HG03196 (cell line): ENCODE data around the gene MSI2.

Experiments used
- ATAC-seq: cut with Tn5 transposase; IDR thresholded peaks from one replicate; pipeline ENCODE4 v1.9.1; 2021; ENCODE audit not compliant: unreplicated experiment

MSI2 gene

DNA sequence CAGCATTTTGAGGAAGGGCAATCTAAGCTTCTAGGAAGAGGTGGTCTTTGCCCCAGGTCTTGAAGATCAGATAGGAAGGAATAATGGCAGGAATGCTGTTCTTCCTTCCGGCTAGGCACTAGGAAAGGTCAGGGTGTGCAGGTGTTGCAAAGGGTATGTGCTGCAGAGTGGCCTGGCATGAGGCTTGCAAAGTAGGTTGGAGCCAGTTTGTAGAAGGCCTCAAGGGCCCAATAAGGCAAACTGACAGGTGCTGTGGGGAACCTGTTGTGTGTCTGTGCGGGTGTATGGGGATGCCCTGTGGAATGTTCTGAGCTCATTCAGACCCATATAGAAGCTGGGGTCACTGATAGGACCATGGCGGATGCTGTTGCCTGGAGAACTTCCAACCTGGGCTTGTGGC lies 12.7 kb downstream of the MSI2 start:
- ATAC-seq = no peak

DNA sequence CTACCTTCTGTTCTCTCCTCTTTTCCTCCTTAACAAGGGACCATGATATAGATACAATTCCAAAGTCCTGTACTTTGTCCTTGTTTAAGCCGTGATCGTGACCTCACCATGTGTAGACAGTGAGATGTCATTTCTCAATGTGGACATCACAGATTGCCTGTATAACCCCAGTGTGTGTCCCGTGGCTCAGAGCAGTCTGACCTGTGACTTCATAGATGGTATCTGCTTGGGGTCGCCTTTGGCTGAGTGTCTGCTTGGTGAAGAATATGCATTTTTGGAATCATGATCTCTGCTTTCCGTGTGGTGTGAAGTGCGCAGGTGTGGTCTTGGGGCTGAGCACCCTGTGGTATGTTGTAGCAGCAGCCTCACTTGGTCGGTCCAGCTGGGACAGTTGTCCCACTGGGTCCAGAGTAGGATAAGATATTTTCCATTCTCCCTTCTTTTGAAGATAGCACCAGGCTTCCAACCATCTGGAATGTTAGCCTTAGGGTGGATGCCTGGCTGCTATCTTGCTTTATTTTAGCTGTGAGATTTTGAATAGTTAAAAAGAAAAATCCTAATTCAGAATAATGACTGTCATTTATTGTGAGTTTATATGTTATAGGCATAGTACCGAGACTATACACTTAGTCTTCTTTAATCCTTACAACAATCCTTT lies 13.4 kb downstream of the MSI2 start:
- no peak for ATAC-seq

DNA sequence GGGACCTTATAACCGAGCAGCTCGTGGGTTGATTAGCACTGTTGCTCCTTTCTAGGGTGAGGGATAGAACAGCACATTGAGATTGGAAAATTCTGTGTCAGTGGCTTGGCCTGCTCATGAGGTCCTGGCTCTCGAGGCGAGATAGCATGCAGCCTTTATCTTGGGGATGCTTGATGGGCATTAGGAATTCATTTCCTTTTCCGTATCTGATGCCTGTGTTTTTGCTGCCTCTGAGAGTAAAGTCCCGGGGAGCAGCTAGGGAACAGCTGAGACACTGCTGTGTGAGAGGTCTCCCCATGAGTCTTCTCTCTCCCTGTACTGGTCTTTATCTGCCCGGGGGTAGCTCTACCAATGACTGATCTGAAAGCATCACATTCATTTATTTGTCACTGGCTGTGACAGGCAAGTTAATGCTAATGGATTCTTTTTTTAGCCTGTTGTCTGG lies 14.5 kb downstream of the MSI2 start:
- no peak for ATAC-seq

DNA sequence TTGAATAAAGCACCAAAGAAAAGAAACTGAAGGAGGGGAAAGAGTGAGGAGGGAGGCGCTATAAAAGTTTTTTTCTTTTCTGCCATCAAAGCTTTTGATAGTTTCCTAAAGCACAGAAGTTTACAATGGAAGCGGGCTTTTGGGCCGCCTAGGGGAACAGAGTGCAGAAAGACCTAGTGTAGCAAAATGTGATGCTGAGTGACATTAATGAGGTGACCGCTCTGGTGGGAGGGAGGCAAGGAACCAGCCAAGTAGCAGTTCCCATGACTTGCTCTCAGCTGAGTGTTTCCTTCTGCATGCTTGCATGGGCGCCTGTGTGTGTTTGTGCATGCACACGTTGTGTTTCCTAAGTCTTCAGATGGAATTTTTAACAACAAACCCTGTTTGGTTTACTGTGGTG lies 15.5 kb downstream of the MSI2 start:
- ATAC-seq = no peak

DNA sequence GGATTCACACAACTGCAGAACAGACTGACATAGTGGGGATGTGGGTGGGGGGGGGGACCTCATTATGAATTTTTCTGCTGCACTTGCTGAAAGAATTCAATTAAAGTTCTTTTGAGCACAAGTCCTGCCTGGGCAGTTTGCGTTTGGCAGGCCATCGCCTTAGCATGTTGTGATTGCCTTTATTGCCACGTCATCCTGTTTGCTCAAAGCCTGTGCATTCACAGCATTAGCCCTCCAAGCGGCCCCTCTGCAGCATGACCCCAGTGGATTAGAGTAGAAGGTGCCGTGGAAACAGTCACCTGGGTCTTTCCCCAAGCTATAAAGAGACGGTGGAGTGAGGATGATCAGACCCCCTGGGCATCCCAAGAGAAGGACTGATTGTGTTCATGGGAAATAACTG lies 17.2 kb downstream of the MSI2 start:
- no peak for ATAC-seq

DNA sequence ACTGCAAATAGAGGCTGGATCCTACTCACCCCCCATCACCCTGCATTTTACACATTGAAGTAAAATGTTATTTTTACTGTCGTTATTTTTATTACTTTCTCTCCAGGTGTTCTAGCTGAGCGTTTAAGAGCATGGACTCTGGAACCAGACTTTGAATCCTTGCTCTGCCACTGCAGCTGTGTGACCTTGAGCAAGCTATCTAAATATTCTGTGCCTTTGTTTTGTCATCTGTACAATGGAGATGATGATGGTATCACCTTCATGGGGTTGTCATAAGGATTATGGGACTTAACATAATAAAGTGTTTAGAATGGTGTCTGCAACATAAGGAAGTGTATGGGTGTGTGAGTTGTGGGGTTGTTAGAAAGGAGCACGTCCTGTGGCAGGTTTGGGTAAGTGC lies 17.8 kb downstream of the MSI2 start:
- no peak for ATAC-seq

DNA sequence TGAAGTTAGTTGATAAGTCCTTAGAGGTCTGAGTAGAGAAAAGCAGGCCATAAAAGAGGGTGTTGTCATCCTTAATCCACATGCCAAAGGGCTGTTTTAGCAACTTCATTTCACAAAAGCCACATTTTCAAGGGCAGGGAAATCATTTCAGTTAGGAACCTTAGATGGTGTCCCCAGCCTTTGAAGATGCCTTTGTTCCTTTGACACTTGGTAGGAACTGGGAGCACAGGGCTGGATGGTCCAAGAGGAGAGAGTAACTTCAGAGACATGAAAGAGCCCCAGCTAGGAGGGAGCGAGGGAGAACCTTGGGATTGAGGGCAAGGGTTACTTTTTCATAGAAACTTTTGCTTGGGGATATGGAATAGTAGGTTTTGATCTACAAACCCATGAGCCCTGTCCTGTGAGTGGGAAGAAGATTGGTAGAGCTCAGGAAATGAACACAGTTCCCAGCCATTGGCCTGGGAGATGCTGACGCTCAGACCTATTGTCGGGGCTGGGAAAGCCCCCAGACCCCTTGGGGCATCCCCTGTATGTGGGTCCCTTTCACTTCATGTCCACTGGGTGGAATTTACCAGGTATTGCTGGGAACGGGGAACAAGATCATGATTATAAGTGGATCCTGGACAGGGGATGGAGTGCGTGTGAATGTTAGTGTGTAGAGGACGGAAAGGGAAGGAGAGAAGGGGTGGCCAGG lies 18.9 kb downstream of the MSI2 start:
- no peak for ATAC-seq

GRCh38 chr17:57276621-57277020 lies 20.3 kb downstream of the MSI2 start:
- no peak for ATAC-seq

GRCh38 chr17:57277923-57278604 lies 21.7 kb downstream of the MSI2 start:
- ATAC-seq = no peak

DNA sequence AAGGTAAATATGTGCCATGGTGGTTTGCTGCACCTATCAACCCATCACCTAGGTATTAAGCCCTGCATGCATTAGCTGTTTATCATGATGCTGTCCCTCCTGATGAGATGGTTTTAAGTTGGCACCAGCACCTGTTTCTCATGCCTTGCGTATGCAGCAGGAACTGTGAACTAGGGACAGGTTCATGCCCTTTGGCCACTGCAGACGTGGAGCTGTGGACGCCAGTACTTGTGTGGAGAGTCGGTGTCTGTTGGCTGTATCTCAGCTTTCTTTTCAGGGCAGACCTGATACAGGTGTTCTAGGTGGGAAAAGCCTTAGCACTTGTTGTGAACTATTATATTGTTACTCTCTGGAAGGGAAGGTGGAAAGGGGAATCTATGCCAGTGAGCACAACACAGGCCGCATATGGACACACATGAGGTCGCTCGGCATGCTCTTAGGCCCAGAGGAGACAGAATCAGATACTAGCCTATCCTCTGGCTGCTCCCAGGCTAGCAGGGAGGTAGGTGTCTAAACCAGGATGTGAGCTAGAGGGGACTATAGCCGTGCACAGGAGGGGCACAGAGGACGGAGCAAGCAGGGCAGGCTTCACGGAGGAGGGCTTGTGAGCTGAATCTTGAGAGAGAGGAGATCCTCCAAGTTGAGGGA lies 22.5 kb downstream of the MSI2 start:
- no peak for ATAC-seq

DNA sequence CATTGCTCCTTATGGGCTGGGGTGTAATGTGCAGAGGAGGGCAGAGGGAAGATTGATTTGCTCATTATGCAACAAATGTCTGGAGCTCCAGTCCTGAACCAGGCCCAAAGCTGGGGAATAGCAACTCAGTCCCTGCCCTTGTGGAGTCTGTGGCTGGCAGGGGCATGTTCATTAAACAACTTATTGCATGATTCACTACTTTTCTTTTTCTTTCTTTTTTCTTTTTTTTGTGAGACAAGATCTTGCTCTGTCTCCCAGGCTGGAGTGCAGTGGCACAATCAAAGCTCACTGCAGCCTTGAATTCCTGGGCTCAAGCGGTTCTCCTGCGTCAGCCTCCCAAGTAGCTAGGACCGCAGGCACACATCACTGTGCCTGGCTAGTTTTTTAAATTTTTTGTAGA lies 23.1 kb downstream of the MSI2 start:
- no peak for ATAC-seq

DNA sequence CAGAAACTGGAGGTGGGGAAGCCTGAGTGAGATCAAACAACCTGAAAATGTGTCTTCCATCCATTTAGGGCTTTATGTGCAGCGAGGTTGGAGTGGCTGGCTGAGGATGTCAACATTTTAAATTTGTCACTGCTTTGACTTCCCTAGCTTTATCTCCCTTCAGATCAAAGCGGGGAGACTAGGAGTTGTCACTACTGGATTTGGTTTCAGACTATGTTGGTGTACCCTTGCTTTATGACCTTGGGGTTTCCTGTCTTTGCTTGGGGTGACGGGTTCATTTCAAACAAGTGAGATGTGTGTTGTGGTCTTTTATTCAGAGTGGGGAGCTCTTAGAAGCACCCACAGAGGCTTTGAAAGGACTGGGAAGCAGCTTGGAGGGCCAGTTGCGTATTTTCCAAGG lies 25.6 kb downstream of the MSI2 start:
- ATAC-seq = no peak

DNA sequence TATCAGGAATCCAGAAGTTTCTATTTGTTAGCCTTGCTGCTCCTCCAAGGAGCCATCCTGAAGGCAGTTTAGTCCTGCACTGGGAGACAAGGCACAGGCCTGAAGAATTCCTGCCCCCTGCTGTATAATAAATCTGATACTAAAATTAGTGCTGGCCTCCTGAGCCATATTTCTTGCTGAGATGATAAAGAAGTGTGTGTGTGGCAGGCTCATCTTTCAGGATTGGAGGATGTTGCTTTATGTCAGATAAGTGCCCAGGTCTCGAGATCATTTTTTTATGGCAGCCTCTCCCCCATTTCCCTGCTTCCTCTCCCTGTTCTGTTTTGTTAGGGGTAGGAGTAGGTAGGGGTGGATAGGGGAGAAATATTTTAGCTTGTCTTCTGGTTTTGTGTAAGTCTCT lies 26.0 kb downstream of the MSI2 start:
- no peak for ATAC-seq

DNA sequence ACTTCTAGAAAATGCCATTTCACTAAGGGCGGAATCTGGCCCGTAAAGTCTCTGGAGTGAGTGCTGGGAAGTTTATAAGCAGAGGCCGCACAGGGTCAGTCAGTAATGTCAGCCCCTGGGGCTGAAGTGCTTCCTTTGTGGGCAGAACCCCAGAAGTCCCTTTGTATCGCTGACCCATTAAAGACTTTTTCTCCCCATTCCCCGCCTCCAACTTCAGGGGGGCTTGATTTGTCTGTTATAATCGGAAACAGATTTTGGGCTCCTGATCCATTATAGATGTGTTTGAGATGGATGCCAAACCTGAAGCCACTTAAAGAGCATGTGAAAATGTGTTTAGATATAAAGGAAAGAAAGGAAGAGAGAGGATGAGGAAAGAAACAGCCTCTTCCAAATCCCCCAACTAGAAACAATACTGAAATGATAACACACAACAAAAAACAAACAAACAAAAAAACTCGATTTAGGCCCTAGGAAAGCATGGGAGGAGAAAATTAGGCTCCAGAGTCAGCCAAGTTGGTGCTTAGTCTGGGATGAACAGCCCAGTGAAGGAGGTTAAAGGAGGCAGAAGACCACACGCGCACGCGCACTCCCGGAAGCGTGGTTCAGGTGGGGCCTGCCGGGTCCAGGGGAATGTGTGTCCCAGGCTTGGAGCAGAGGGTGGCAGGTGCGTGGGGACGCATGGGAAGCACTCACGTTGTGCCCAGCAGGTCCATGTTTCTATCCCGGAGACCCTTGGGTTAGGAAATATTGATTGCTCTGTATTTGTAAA lies 27.1 kb downstream of the MSI2 start:
- no peak for ATAC-seq

DNA sequence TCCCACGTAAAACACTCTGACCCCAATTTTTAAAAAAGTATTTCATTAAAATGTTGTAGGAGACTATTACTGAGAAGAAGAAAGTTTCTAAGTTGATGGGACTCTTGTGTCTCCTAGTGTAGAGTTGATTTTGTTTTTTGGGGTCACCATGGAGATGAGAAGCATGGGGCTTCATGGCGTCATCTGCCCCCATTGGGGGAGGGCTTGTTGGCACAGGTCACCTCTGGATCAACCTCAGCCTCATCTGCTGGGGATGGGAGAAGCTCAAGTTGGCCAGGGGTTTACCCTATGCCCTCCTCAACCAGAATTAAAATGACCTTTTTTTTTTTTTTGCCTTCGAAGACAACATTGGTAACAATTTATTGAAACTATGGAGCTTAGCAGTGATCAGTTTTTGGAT lies 28.3 kb downstream of the MSI2 start:
- no peak for ATAC-seq

DNA sequence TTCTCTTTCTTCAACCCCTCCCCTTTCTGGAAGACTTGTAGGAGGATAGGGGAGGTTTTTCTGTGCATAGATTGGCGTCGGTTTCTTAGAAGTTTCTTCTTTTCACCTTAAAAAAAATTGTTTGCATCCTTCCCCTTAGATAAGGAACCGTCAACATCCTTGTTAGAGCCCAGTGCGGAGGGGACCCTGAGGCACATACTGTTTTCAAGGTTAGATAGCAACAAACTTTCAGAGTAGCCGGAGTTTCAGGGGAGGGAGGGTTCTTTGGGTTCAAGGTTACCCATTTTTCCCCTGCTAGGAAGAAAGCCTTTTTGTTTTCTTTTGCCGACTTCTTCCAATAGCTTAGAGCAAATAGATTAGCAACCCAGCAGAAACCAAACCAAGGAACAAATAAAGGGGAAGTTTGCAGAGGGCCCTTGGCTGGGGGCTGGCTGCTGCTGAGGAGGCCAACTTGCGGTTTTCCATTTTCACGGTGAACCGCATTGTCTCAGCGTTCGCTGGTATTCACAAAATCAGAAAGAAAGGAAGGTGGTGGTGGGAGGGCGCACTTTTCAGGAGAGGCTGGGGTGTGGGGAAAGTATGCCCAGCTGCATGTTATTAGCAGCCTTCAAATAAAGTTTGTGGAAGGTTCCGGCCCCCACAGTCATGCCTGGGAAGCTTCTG lies 28.8 kb downstream of the MSI2 start:
- no peak for ATAC-seq

DNA sequence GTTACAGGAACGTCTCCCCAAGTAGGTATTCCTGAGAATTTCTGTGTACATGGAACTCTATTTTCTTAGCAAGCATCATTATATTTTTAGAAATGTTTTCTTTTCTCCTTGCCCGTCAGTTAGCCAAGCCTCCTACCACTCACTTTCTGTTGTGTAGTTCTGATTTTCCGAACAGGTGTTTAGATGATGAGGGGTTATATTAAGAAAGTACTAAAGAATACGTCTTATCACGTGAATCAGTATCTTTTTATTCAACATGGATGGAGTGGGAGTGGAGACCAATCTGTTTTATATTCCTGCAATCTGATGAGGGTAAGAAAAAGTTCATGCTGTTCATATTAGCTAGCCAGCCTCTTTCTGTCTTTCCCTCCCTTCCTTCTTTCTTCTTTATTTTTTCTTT lies 29.4 kb downstream of the MSI2 start:
- no peak for ATAC-seq

DNA sequence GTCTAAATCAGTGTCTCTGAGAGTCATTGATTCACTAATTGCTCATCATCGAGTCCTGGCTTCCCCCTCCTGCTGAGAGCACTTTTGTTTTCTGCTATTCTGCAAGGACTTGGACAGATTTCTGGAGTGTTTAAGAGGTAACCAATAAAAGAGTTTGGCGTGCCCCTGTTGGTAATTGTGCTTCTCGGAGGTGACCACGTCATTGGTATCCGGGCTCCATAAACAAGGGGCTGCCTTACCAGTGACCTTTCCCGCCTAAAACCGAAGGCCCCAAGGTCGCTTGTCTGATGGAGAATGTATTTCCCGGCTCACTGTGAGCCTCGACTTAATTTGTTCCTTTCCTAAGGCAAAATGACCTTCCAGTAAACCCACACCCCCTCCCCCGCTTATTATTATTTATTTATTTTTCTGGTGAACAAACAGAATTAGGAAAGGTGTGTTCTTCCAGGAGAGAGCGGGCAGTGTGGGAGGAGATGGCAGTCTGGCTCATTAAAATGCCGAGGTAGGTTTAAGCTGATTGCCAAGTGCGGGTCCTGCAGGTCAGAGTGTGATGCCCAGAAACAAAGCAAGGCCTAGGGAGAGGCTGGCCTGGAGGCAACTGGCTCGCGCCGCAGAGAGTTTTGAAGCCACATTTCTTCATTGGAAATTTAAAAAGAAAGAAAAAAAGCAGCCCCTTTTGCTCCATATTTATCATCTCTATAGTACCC lies 30.2 kb downstream of the MSI2 start:
- ATAC-seq = no peak

DNA sequence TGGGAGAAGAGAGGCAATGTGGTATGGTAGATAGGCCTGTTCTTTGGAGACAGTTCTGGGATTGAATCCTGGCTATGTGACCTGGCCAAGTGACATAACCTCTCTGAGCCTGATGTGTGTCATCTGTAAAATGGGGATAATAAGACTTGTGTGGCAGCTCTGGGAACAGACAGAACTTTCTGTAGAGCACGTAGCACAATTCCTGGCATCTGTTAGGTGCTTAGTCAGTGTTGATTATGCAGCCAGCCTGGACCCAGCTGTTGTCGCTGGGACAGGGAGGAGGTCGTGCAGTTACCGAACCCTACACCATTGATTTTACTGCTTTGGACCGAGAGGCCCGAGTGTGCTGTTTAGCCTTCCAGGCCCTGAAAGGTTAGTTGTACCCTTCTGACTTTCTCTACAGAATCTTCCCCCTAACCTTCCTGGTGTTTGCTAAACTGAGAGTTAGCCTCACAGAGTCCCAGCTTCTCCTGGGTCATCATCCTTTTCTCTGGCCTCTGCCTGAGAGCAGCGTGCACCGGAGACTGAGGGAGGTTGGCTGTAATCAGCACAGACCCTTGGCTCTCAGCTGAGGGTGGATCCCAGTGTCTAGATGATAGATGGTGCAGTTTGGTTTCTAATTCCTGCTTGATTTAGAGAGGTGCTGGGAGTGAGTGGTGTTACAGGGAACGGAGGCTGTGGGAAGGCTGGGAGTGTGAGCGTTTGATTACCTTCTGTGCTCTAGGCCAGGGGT lies 31.9 kb downstream of the MSI2 start:
- no peak for ATAC-seq
